Loucy (cell line): ENCODE measurements around the gene GYG2.

Experiments used
- EZH2phosphoT487 ChIP-seq: fragments of 200-600 bp; IDR thresholded peaks from 2 replicates; pipeline ENCODE4 v1.6.1; 2018; ENCODE audit warnings: antibody characterized with exemption, mild to moderate bottlenecking, moderate library complexity, borderline replicate concordance
- TF ChIP-seq, protein P1 (sequence below): fragments of 200-600 bp; sonication (generic); conservative IDR thresholded peaks from 2 replicates; pipeline ENCODE4 v1.5.1; 2014; ENCODE audit warnings: mild to moderate bottlenecking, antibody characterized with exemption, low read length

DNA sequence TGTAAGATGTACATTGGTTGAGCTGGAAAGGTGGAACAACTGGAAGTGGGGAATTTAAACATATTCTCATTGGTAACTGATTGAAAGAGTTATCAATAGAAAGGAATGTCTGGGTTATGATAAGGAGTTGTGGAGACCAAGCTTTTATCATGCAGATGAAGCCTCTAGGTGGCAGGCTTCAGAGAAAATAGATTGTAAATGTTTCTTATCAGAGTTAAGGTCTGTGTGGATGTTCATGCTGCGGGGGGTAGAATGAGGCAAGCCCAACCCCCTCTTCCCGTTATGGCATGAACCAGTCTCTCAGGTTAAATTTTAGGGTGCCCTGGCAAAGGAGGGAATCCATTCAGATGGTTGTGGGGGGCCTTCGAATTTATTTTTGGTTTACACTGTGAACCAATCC, 84.4 kb downstream of the GYG2 start:
- TF ChIP-seq, protein P1, sequence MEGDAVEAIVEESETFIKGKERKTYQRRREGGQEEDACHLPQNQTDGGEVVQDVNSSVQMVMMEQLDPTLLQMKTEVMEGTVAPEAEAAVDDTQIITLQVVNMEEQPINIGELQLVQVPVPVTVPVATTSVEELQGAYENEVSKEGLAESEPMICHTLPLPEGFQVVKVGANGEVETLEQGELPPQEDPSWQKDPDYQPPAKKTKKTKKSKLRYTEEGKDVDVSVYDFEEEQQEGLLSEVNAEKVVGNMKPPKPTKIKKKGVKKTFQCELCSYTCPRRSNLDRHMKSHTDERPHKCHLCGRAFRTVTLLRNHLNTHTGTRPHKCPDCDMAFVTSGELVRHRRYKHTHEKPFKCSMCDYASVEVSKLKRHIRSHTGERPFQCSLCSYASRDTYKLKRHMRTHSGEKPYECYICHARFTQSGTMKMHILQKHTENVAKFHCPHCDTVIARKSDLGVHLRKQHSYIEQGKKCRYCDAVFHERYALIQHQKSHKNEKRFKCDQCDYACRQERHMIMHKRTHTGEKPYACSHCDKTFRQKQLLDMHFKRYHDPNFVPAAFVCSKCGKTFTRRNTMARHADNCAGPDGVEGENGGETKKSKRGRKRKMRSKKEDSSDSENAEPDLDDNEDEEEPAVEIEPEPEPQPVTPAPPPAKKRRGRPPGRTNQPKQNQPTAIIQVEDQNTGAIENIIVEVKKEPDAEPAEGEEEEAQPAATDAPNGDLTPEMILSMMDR: no peak
- TF ChIP-seq EZH2phosphoT487: no peak
